Activated T-helper 1 cell treated with Interleukin-2 at 50 U/mL for 16 hours (primary cell): ENCODE results near the gene ACSL6.

Source experiments
- DNase-seq: peaks from one replicate; pipeline ENCODE4 v3.0.0-alpha.2; 2020; ENCODE audit warnings: low read depth

The ACSL6 gene, protein sequence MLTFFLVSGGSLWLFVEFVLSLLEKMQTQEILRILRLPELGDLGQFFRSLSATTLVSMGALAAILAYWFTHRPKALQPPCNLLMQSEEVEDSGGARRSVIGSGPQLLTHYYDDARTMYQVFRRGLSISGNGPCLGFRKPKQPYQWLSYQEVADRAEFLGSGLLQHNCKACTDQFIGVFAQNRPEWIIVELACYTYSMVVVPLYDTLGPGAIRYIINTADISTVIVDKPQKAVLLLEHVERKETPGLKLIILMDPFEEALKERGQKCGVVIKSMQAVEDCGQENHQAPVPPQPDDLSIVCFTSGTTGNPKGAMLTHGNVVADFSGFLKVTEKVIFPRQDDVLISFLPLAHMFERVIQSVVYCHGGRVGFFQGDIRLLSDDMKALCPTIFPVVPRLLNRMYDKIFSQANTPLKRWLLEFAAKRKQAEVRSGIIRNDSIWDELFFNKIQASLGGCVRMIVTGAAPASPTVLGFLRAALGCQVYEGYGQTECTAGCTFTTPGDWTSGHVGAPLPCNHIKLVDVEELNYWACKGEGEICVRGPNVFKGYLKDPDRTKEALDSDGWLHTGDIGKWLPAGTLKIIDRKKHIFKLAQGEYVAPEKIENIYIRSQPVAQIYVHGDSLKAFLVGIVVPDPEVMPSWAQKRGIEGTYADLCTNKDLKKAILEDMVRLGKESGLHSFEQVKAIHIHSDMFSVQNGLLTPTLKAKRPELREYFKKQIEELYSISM

DNA sequence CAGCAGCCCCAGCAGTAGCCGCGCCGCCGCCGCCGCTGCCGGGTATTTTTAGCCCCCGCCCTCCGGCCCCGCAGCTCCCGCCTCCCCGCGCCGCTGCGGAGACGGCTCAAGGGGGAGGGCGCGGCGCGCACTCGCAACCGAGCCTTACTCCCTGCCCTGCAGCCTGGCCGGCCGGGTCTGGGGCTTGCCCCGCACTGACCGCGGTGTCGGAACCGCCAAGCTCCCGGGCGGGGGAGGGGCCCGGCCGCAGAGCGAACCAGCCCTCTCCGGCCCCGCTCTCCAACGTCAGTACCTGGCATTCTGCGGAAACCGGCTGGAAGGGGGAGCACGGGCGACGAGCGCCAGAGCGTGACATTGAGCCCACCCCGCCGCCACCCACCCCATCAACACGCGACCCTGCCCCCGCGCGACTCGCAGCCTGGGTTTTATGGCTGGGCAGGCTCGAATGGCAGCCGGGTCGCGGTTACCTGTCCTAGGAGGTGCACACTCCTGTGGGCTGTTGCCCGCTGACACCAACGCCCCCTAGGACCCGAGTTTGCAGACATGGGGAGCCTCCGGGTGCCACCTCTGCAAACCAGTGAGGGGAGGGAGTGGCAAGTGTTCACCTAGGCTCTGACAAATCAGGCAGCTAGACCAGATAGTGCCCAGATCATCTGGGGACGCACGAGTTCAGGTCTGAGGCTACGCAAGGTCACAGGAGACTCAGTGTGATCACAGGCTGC is at the start of gene ACSL6:
Gene ACSL6, minus strand, starts transcription at position 37 of the 722 bp plus-strand sequence. CDS start 105 bp downstream, outside the sequence.
- DNase-seq: peak; percentile 26

DNA sequence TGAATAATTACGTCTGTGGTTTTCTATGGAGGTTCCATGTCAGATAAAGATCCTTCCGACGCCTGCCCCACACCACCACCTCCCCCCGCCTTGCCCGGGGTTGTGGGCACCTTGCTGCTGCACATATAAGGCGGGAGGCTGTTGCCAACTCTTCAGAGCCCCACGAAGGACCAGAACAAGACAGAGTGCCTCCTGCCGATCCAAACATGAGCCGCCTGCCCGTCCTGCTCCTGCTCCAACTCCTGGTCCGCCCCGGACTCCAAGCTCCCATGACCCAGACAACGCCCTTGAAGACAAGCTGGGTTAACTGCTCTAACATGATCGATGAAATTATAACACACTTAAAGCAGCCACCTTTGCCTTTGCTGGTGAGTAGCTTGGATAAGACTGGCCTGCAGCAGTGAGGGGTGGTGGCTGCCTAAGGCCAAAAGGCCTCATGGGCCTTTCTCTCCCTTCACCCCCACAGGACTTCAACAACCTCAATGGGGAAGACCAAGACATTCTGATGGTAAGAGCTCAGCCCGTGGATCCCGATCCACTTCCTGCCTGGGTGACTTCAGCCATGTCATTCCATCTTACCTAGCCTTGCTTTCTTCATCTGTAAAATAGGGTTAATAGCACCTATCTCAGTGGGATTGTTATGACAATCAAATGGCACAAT is 49.2 kb upstream of the ACSL6 start, which contains the start of gene IL3:
Gene IL3, plus strand, starts transcription at position 155 of the 661 bp plus-strand sequence. Its CDS starts 52 bp downstream, at position 207.
- no peak for DNase-seq

DNA sequence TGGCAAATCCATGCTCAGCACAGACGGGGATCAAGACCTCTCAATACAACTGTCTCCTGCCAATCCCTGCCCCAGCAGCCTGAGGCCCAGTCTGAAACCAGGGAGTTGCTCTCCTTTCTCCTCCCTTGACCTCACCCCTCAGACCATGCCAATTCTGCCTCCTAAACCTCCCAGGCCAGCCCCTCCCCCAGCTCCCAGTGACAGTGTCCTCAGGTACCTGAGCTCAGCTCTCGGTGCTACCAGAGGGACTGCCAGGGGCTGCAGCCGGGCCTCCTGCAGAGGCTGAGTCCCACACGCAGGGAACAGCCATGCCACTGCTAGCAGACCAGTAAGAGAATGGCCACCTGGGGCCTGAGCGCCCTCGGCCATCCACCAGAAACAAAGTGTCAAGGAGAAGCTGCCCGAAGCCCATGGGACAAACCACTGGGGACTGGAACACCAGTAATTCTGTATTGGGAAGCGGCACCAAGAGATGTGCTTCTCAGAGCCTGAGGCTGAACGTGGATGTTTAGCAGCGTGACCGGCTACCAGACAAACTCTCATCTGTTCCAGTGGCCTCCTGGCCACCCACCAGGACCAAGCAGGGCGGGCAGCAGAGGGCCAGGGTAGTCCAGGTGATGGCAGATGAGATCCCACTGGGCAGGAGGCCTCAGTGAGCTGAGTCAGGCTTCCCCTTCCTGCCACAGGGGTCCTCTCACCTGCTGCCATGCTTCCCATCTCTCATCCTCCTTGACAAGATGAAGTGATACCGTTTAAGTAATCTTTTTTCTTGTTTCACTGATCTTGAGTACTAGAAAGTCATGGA is 48.4 kb upstream of the ACSL6 start:
- DNase-seq: no peak

DNA sequence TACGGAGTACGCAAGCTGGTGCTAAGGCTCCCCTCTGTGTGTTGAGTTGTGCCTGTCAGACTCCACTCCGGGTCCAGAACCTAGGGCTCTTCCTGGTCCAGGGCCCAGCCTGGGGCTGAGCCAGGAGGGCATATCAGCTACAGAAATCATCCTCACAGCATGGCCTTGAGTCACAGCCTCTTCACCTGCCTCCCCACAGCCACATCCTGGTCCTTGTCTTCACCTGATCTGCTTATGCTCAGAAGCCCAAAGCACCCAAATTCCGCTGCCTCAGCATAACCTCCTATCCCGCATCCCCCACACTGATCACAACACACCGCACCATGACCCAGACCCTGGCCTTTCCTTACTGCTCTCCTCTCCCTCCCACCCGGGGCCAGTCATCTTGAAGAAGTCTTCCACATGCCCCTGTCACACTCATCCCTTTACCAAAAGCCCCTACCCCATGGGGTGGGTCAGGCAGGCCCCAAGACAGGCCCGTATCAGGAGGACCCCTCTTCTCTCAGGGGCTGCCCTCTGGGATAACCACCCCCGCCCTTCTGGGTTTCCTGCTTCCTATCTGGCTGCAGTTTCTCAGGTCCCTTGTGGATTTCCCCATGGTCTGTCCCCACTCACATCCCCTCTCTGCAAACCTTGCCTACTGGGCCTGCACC is 47.7 kb upstream of the ACSL6 start:
- peak; percentile 22 for DNase-seq

DNA sequence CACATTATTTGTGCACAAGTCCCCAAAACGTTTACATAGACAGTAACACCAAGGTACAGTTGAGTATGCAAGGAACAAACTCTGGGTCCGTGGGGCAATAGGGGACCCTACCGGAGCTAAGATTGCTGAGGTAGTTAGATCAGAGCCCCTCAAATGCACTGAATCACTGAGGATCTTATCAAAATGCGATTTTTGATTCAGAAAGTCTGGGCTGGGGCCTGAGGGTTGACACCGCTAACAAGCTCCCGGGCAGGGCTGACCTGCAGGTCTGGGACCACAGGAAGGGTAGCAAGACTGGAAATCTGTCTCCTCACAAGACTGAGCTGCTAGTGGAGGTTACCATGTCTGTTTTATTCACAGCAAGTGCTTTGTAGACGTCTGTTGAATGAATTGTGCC is 47.2 kb upstream of the ACSL6 start:
- DNase-seq: no peak

DNA sequence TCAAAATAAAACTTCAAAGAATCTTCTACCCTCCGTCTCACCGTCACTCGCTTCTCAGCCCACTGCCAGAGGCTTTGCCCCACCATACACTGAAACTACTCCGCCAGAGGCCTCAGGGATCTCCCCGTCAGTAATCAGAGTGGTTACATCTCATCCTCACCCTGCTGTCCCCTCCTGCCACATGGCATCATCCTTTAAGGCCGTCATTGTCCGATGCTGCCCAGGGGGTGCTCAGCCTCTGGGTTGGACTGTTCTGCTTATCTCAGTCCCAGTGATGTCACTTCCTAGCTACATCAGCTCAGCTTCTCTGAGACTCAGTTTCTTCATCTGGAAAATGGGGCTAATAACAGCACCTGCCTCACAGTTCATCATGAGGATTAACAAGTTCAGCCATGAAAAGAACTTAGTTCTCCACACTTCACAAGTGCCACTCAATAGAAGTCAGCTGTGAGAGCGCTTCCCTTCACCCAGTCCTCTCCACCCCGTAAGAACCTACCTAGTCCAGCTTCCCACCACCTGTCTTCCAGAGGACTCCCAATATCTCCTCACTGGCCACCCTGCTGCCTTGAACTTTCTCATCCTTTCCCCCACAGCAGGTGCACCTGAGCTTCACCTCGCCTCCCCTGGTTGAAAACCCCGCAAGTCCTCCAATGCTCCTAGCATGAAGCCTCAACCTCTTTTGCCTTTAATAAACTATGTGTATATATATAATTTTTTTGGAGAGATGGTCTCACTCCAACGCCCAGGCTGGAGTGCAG is 46.2 kb upstream of the ACSL6 start:
- no peak for DNase-seq

DNA sequence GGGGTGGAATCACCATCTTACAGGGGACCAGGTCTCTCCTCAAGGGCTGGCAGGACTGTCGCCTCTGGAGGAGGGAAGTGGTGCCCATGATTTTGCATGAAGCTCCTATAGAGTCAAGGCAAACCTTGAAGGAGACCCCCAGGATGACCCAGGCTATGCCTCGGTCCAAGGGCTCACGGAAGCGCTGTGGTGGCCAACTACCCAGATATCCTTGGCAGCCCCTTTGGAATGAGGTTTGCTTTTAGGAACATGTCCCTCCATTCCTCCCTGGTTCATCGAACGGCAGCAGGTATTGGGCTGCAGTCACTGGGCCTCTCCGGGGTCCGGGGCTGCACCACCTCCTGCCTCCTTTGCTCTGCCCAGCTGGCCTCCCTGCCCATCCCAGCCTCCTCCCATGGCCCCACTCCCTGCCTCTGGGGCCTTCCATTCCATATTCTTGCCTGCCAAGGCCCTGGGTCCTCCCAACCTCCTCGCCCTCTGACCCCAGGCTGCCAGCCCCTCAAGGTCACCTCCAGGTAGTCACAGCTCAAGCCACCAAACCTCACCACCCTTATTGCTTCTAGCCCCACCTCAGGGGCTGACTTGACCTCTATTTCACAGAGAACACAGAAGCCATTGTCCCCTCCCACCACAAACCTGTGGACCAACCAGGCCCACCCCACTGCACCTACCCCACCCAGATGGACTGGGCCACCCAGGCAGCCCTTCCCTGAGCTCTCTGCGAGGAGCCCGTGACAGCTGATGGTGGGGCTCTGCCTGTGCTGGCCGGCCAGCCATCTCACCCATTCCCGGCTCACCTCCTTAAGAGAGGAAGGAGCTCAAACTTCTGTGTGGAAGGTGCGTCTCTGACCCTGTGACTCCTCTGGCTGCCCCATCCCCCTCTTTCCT is 45.4 kb upstream of the ACSL6 start:
- DNase-seq: no peak

DNA sequence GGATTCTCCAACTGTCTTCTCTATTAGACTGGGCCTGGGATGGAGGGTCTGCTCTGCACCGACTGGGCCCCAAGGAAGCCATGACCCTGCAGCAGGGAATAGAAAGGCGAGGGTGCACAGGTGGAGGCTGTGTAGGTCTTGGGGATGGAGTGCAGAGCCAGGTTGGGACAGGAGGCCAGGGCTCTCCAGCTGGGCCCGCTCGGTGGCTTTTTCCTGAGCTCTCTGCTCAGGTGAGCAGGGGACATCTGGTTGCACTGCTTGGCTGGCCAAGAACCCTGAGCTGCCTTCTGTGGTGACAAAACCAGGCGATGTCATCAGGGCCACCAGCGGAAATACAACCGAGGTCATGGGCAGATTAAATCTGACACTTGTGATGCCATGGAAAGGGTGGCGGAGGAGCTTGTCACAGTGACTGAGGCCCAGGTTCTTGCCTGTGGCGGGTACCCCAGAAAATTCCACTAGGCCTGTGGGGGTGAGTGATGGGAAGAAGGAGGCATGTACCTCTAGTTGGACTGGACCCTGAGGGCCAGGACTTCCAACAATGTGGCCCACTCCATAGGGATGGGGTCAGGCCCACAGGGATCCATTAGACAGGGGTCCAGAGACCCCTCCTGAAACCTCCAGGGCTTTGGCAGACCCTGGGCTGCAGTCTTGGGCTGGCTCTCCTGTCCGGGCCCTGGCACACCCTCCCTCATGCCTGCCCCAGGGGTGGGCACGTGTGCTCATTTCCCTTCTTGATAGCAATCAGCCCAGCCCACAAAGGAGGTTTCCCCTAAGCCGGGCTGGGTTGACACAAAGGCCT is 44.6 kb upstream of the ACSL6 start:
- DNase-seq: peak; percentile 20

DNA sequence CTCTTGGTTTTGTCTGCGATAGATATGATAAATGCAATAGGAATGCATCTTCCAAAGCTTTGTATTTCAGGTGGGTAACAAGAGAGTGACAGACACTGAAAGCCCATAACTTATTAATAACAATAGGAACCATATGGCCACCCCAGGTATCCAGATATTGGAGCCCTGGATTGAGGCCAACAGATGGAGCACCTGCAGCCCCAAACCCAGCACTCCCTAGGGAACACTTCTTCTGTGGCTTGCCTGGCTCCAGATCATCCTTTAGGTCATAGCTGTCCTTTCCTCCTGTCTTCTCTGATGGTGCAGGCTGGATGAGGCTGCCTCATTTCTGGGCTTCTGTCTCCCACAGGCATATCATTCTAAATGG is 44.0 kb upstream of the ACSL6 start:
- DNase-seq: no peak

DNA sequence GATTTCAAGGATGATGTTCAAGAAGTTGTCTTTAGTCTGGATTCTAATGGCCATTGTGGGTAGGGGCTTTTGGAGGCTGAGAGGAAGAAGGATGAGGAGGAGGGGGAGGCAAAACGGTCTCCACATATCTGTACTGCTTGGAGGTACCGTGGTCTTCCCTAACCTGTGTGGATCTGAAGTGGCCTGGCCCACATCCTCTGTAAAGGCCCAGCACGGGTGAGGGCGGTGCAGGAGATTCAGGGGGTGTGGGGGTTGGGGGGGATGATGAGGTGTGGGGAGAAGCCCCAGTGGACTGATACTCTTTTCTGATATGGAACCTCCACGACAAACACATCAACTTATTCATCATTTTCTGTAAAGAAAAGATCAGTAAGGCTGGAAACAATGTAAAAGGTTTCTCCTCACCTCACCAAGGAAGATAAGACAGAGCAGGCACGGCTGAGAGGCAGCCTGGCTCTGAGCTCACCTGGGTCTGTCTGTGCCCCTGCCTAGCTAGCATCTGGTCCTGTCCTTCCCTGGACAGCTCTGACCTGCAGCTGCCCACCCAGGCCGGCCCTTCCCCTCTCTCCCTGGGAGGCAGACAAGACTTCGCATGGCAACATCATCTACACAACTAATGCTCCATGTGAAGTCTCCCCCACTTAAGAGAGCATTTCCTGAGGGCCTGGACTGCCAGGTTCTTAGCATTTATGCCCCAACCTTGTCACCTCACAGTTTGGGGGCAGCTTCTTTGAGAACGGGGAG is 43.4 kb upstream of the ACSL6 start:
- no peak for DNase-seq

DNA sequence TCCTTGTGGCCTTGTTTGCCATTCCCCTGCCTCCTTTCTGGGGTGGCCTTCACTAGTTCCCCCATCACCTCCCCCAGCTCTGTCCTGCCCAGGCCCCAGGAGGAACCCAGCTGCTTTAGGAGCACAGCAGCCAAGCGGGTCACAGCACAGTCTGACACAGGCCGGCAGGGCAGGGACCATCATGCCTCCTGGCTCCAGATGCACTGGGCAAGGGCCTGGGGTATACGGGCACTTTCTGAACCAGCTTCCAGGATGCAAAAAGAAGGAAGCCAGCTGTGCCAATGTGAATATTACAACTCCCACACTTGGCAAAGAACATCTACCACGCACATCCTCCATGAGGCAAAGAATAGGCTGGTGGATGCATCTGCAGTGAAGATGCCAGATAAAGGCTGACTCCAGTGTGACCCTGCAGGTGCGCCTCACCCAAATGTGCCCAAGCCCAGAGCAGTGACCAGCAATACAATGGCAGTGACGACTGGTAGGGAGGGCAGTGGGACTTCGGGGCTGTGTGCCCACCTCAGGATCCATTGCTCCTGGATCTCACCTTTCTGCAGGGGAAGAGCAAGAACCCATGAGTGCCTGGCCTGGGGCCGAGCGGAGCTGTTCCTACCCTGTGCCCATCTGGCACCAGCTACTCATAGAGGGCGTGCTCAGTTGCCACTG is 42.7 kb upstream of the ACSL6 start:
- DNase-seq: no peak

DNA sequence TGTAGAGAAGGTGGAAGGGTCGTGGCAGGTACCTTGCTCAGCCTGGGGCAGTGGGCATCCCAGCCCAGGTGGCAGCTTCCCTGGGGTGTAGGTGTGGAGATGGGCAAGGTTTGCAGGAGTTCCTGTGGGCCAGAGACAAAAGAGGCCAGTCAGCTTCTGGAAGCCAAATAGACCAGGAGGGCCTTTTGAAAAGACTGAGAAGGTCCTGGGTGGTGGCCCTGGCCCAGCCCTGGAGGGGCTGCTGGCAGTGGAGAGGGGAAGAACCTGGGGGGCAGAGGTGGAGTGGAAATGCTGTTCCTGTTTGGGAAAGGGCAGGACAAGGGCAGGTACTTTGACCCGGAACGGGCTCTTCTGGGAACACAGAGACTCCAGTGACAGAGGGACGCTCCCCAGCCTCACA is 42.0 kb upstream of the ACSL6 start:
- no peak for DNase-seq

DNA sequence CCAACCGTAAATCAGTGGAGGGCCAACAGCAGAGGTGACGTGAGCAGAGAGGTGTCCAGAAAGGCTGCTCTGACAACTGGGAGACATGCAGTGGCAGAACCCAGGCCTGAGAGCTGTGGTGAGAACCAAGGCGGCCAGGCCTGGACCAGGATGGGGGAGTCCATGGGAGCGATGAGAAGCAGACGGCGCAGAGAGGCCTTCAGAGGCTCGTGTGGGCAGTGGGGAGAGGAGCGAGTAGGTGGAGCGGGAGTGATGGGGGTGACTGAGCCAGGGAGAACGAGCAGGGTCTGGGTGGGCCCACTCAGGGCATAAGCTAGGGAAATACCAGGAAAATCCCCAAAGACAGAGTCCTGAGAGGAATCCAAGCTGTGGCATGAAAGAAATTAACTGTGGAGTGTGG is 41.1 kb upstream of the ACSL6 start:
- no peak for DNase-seq

DNA sequence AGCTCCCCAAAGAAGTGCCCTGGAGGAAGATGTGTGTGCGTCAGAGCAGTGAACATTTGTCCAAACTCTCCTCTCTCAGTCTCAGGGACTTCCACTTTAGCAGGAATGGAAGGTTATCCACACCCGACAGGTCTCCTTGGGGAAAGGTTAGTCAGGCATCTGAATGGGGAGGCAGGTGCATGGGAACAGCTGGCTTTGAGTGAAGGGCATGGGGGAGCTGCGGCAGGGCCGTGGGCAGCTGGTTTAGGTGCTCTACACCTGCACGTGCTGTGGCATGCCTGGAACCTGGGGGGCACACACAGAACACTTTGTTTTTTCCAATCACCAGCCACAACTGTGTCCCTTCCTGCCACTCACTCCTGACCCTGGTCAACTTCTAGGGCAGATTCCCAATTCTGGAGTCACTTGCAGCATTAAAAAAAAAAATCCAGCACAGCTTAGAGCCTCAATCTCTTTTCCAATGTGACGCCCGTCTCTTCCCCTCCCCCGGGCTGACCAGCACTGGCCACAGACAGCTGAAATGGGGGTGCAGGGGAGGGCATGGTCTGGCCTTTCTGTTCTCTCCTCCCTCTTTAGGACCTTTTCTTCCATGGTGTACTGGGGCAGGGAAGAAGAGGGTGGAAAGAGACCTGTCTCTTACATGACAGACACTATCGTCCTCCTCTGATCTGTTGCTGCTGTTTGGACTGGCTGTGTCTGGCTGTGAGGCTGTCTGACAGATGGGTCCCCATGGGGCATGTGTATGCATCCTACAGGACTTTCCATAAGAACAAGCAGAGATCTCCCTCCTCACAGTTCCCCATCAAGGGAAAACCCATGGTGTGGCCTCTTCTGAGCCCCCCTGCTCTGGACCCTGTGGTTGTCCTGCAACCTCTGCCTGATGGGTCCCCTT is 39.4 kb upstream of the ACSL6 start:
- DNase-seq: no peak

DNA sequence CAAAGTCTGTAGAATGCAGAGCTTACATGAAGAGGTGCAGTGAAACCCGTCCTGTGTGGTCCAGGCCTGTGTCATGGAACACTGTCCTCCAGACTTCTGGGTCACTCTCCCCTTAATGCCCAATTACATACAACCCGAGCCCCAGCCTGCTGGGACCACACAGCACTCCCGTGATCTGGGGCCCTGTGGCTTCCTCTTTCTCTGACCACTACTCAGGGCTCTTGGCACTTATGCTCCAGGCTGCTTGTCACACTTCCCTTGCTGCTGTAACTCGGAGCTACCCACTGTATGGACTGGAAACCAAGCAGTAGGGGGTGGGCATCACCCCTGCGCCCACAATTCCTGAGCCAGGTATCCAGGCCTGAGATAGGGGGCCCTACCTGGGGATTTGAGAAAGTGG is 38.7 kb upstream of the ACSL6 start:
- no peak for DNase-seq

DNA sequence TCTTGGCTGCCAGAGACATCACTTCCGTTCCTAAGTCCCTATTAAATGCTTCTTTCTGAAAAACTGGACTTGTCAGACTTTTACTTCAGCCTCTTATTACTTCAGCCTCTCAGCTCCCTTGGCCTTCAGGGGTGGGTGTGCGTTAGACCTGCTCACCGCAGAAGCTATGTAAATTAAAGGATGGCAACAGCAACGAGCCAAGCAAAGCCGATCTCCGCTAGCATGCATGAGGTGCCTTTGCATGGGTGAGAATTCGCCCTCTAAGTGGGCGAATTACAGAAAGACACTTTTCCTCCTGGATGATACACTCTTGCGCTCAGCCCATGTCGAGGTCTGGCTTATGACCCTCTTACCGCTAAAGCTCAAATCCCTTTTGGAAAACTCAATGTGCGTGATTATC is 38.1 kb upstream of the ACSL6 start:
- no peak for DNase-seq
